Memory B cell (primary cell): ENCODE results near the gene MTHFD2L.

Source experiments
- ATAC-seq: fragments of 150-1000 bp; cut with Tn5 transposase; 2 replicates; pipeline ENCODE4 v1.10.0; 2021; ENCODE audit warnings: low read depth, mild to moderate bottlenecking, moderate library complexity
- DNase-seq, 2 donors: peaks; one replicate each; pipeline ENCODE4 v3.0.0; 2022; ENCODE audit warnings: low spot score in 2 of 2
- H3K27ac Mint-ChIP-seq: one replicate; pipeline ENCODE4 v1.8.0; 2022; ENCODE audit warnings: mild to moderate bottlenecking, moderate library complexity, mixed read lengths
- H3K27me3 Mint-ChIP-seq: one replicate; pipeline ENCODE4 v1.8.0; 2022; ENCODE audit warnings: mixed read lengths
- H3K36me3 Mint-ChIP-seq: one replicate; pipeline ENCODE4 v1.8.0; 2022; ENCODE audit warnings: mild to moderate bottlenecking, mixed read lengths
- H3K4me1 Mint-ChIP-seq: one replicate; pipeline ENCODE4 v1.8.0; 2022; ENCODE audit warnings: mixed read lengths
- H3K4me3 Mint-ChIP-seq: one replicate; pipeline ENCODE4 v1.8.0; 2022; ENCODE audit warnings: mild to moderate bottlenecking, moderate library complexity, mixed read lengths
- H3K9me3 Mint-ChIP-seq: one replicate; pipeline ENCODE4 v1.8.0; 2022; ENCODE audit warnings: mixed read lengths

MTHFD2L gene

DNA sequence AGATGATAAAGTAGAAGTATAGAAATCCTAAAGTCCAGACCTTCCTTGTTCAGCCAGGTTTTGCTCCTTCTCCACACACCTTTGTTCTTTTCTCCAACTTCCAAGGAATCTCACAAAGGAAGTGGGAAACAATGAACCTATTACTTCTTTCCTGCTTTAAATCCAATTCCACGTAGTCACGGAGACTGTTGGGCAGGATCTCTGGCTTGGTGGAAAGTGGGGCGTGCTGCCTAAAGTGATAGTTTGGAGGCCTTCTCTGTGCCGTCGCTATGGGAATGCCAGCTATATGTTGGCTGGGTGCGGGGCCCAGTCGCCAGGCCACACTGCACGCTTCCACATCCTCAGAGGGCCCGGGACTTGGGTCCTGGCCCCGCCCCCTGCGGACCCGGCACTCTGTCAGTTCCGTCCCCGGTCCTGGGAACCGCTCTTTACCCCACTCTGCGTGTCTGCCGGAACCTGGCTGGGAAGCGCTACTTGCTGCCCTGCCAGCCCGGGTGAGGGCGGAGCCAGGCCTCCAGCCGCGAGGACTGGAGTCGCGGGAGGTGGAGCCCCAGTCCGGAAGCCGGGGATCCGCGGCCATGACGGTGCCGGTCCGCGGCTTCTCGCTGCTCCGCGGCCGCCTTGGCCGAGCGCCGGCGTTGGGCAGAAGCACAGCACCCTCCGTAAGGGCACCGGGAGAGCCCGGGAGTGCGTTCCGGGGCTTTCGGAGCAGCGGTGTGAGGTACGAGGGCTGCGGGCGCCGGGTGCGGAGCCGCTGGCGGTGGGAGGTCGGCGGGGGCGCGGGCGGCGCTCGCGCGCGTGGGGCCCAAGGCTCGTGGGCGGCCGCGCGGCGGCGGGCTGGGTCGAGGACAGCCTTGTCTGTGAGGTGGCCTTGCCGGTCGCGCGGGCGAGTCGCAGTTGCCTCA lies at the start of gene MTHFD2L:
TSS of gene MTHFD2L (plus strand) at position 558 of the 905 bp plus-strand sequence. CDS start at position 579, 21 bp downstream.
- no peaks in the 10 kb centered on the region for H3K9me3 Mint-ChIP-seq
- H3K4me1 Mint-ChIP-seq, result peaks cover 11% of the 10 kb centered on the region
- ATAC-seq (peak; percentile 93), DNase-seq (peak; percentile 71 to 78)
- no peaks in the 10 kb centered on the region for H3K27me3 Mint-ChIP-seq
- H3K4me3 Mint-ChIP-seq, result peak within 1 kb of the TSS; percentile 88
- peaks cover 6% of the 10 kb centered on the region for H3K36me3 Mint-ChIP-seq
- H3K27ac Mint-ChIP-seq, result peak within 1 kb of the TSS; percentile 93

GRCh38 chr4:74108457-74109115 lies 49.3 kb upstream of the MTHFD2L start:
- Mint-ChIP-seq H3K4me1 (no peaks in the 10 kb centered on the region), H3K27me3 (peaks cover 1% of the 10 kb centered on the region), H3K27ac (no peak overlapping the region), H3K9me3 (no peaks in the 10 kb centered on the region), H3K4me3 (no peak overlapping the region), H3K36me3 (no peaks in the 10 kb centered on the region)
- no peak for ATAC-seq
- DNase-seq, result no peak

DNA sequence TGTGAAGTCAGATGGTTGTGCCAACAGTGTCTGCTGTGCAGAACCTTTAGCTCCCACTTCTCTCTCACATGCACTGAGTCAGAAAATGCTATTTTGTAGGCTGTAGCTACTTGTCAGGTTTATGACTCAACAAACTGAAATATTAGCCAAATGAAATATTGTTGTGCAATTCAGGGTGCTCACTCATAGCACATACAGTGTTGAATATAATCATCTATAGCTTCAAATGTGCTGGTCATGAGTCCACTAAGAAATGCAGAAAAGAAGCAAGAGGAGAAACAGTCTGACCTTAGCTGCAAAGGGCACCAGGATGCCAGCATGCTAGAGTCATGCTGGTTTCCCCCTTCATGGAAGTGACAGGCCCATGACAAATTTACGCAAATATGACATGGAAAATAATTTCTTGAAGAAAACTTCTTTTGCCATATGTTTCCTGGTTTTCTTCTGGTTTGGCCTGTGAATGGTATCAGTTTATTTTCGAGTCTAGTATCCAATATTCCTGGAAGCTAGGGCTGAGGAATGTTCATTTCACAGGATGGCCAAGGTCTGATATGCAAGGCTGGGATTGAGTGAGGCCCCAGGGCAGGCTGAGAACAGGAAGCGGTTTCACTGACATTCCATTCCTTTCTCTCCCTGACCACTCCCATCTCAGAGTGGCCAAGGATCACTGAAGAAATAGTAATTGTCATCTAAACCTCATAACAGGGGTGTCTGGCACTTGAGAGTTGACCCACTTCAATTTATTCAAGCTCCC lies 48.6 kb upstream of the MTHFD2L start:
- ATAC-seq (no peak), DNase-seq (no peak)
- Mint-ChIP-seq H3K27me3 (peaks cover 1% of the 10 kb centered on the region), H3K36me3 (no peaks in the 10 kb centered on the region), H3K4me1 (no peaks in the 10 kb centered on the region), H3K27ac (no peak overlapping the region), H3K9me3 (no peaks in the 10 kb centered on the region), H3K4me3 (no peak overlapping the region)

GRCh38 chr4:74109870-74110605 lies 47.9 kb upstream of the MTHFD2L start:
- DNase-seq (no peak), ATAC-seq (no peak)
- Mint-ChIP-seq H3K36me3 (no peaks in the 10 kb centered on the region), H3K9me3 (no peaks in the 10 kb centered on the region), H3K27me3 (peaks cover 1% of the 10 kb centered on the region), H3K27ac (no peak overlapping the region), H3K4me1 (no peaks in the 10 kb centered on the region), H3K4me3 (no peak overlapping the region)

GRCh38 chr4:74110670-74111069 lies 47.2 kb upstream of the MTHFD2L start:
- Mint-ChIP-seq H3K9me3 (no peaks in the 10 kb centered on the region), H3K36me3 (no peaks in the 10 kb centered on the region), H3K4me3 (no peak overlapping the region), H3K27me3 (peaks cover 1% of the 10 kb centered on the region), H3K4me1 (no peaks in the 10 kb centered on the region), H3K27ac (no peak overlapping the region)
- DNase-seq, result no peak
- no peak for ATAC-seq

GRCh38 chr4:74111306-74111975 lies 46.5 kb upstream of the MTHFD2L start:
- no peak for ATAC-seq
- Mint-ChIP-seq H3K36me3 (no peaks in the 10 kb centered on the region), H3K9me3 (no peaks in the 10 kb centered on the region), H3K4me3 (no peak overlapping the region), H3K27ac (no peak overlapping the region), H3K4me1 (no peaks in the 10 kb centered on the region), H3K27me3 (peaks cover 5% of the 10 kb centered on the region)
- DNase-seq, result no peak

DNA sequence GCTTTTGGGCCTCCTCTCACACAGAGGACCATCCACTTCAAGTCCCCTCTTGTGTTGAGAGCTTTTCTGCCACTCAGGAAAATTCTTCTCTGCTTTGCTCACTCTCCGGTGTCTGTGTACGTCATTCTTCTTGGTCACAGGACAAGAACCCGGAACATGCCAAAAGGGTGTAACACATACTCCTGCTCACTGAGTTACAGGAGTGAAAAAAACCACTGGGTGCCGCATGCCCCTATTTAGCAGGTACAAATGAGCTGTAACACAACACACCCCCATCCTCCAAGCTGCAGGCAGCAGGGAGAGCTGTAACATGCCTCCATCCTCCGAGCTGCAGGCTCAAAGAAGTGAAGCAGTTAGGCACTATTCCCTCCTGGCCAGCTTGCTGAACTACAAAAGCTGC lies 45.9 kb upstream of the MTHFD2L start:
- Mint-ChIP-seq H3K27me3 (peaks cover 5% of the 10 kb centered on the region), H3K4me1 (no peaks in the 10 kb centered on the region), H3K27ac (no peak overlapping the region), H3K36me3 (no peaks in the 10 kb centered on the region), H3K4me3 (no peak overlapping the region), H3K9me3 (no peaks in the 10 kb centered on the region)
- no peak for ATAC-seq
- no peak for DNase-seq

- no peak for ATAC-seq
- H3K27me3 Mint-ChIP-seq, result peaks cover 5% of the 10 kb centered on the region
- DNase-seq, result no peak
- no peaks in the 10 kb centered on the region for H3K9me3 Mint-ChIP-seq
- no peaks in the 10 kb centered on the region for H3K4me1 Mint-ChIP-seq
- H3K27ac Mint-ChIP-seq, result no peak overlapping the region
- H3K36me3 Mint-ChIP-seq, result no peaks in the 10 kb centered on the region
- H3K4me3 Mint-ChIP-seq, result no peak overlapping the region
These were observed 45.4 kb upstream of the MTHFD2L start for GRCh38 chr4:74112399-74113105.

DNA sequence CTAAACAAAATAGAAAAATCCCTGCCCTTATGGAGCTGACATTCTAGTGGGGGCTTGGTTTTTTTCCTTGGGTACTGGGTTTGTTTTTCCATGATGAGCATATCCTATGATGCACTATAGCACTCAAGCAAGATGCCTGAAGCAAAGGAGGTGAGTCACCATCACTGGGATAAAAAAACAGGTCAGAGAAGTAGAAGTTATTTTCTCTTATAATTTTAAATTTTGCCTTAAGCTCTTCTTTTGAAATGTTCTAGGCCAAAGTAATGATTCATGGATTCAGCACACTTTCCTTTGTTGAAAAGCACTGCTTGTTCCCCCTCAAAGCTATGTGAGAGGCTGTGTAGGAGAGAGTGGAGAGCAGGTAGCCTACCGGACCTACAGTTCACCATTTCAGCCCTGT lies 43.7 kb upstream of the MTHFD2L start:
- ATAC-seq, result no peak
- H3K27ac Mint-ChIP-seq, result no peak overlapping the region
- no peaks in the 10 kb centered on the region for H3K36me3 Mint-ChIP-seq
- no peak overlapping the region for H3K4me3 Mint-ChIP-seq
- peaks cover 10% of the 10 kb centered on the region for H3K27me3 Mint-ChIP-seq
- no peaks in the 10 kb centered on the region for H3K9me3 Mint-ChIP-seq
- no peak for DNase-seq
- H3K4me1 Mint-ChIP-seq, result no peaks in the 10 kb centered on the region

- Mint-ChIP-seq H3K27ac (no peak overlapping the region), H3K36me3 (no peaks in the 10 kb centered on the region), H3K9me3 (peaks cover 2% of the 10 kb centered on the region), H3K4me3 (no peak overlapping the region), H3K4me1 (no peaks in the 10 kb centered on the region), H3K27me3 (peaks cover 8% of the 10 kb centered on the region)
- ATAC-seq (no peak), DNase-seq (no peak)
These were observed 40.8 kb upstream of the MTHFD2L start for GRCh38 chr4:74117024-74117534.

- H3K27me3 Mint-ChIP-seq, result peaks cover 8% of the 10 kb centered on the region
- H3K4me1 Mint-ChIP-seq, result no peaks in the 10 kb centered on the region
These were observed 39.1 kb upstream of the MTHFD2L start for GRCh38 chr4:74118600-74119338.

GRCh38 chr4:74120086-74120485 lies 37.8 kb upstream of the MTHFD2L start:
- H3K9me3 Mint-ChIP-seq, result peaks cover 4% of the 10 kb centered on the region
- no peaks in the 10 kb centered on the region for H3K36me3 Mint-ChIP-seq
- H3K4me1 Mint-ChIP-seq, result no peaks in the 10 kb centered on the region
- no peak overlapping the region for H3K27ac Mint-ChIP-seq
- no peak for ATAC-seq
- no peak for DNase-seq
- H3K27me3 Mint-ChIP-seq, result peaks cover 8% of the 10 kb centered on the region
- no peak overlapping the region for H3K4me3 Mint-ChIP-seq

More at GRCh38 chr4:74118600-74119338, 39.1 kb upstream of the MTHFD2L start:
- H3K27ac Mint-ChIP-seq, result no peak overlapping the region
- no peak for ATAC-seq
- H3K36me3 Mint-ChIP-seq, result no peaks in the 10 kb centered on the region
- no peak for DNase-seq
- H3K9me3 Mint-ChIP-seq, result peaks cover 4% of the 10 kb centered on the region
- no peak overlapping the region for H3K4me3 Mint-ChIP-seq
